T-helper 2 cell treated with Interferon-gamma antibody and Interleukin-4, amounts not matched to agents 5 μg/mL and 100 μg/mL, for 36 hours (primary cell): ENCODE data around the gene TAF5L.
A peak's percentile ranks its signal among the peaks of the same experiment; 100 is the strongest.

Experiments used
- DNase-seq: peaks from one replicate; pipeline ENCODE4 v3.0.0; 2021; ENCODE audit warnings: low spot score
- H3K27ac Mint-ChIP-seq: one replicate; pipeline ENCODE4 v1.8.0; 2021; ENCODE audit warnings: mild to moderate bottlenecking, mixed read lengths
- H3K27me3 Mint-ChIP-seq: one replicate; pipeline ENCODE4 v1.8.0; 2021; ENCODE audit warnings: low read depth, mixed read lengths
- H3K36me3 Mint-ChIP-seq: one replicate; pipeline ENCODE4 v1.8.0; 2021; ENCODE audit warnings: low read depth, mixed read lengths
- H3K4me1 Mint-ChIP-seq: one replicate; pipeline ENCODE4 v1.8.0; 2021; ENCODE audit warnings: low read depth, mixed read lengths
- H3K4me3 Mint-ChIP-seq: one replicate; pipeline ENCODE4 v1.8.0; 2022; ENCODE audit warnings: mild to moderate bottlenecking, moderate library complexity, mixed read lengths
- H3K9me3 Mint-ChIP-seq: one replicate; pipeline ENCODE4 v1.8.0; 2021; ENCODE audit warnings: mixed read lengths

The TAF5L gene

GRCh38 chr1:229653420-229653819, 27.5 kb upstream of the TAF5L start:
- DNase-seq = no peak
- H3K9me3 Mint-ChIP-seq = no peaks in the 10 kb centered on the region
- H3K4me3 Mint-ChIP-seq = no peak overlapping the region
- H3K27me3 Mint-ChIP-seq = no peaks in the 10 kb centered on the region
- H3K27ac Mint-ChIP-seq = no peak overlapping the region
- peaks cover 44% of the 10 kb centered on the region for H3K36me3 Mint-ChIP-seq
- H3K4me1 Mint-ChIP-seq = peaks cover 5% of the 10 kb centered on the region

GRCh38 chr1:229651546-229651945, 25.6 kb upstream of the TAF5L start:
- H3K36me3 Mint-ChIP-seq = peaks cover 45% of the 10 kb centered on the region
- no peaks in the 10 kb centered on the region for H3K4me1 Mint-ChIP-seq
- H3K27me3 Mint-ChIP-seq = no peaks in the 10 kb centered on the region
- no peaks in the 10 kb centered on the region for H3K9me3 Mint-ChIP-seq
- H3K27ac Mint-ChIP-seq = no peak overlapping the region
- H3K4me3 Mint-ChIP-seq = no peak overlapping the region
- DNase-seq = no peak

- H3K4me3 Mint-ChIP-seq = no peak overlapping the region
- no peak for DNase-seq
- H3K36me3 Mint-ChIP-seq = peaks cover 53% of the 10 kb centered on the region
- no peaks in the 10 kb centered on the region for H3K4me1 Mint-ChIP-seq
- no peaks in the 10 kb centered on the region for H3K27me3 Mint-ChIP-seq
- no peaks in the 10 kb centered on the region for H3K9me3 Mint-ChIP-seq
- H3K27ac Mint-ChIP-seq = no peak overlapping the region
These were observed 24.1 kb upstream of the TAF5L start for GRCh38 chr1:229650045-229650444.

GRCh38 chr1:229648406-229648805, 22.5 kb upstream of the TAF5L start:
- Mint-ChIP-seq H3K27ac (no peak overlapping the region), H3K4me3 (no peak overlapping the region), H3K4me1 (no peaks in the 10 kb centered on the region), H3K9me3 (no peaks in the 10 kb centered on the region), H3K36me3 (peaks cover 45% of the 10 kb centered on the region), H3K27me3 (no peaks in the 10 kb centered on the region)
- no peak for DNase-seq

- Mint-ChIP-seq H3K27ac (peak overlapping the region; percentile 28), H3K4me1 (no peaks in the 10 kb centered on the region), H3K4me3 (no peak overlapping the region), H3K36me3 (peaks cover 37% of the 10 kb centered on the region), H3K9me3 (no peaks in the 10 kb centered on the region), H3K27me3 (no peaks in the 10 kb centered on the region)
- no peak for DNase-seq
These were observed 19.5 kb upstream of the TAF5L start for GRCh38 chr1:229645324-229645993.

- no peaks in the 10 kb centered on the region for H3K4me1 Mint-ChIP-seq
- H3K27me3 Mint-ChIP-seq = no peaks in the 10 kb centered on the region
- peaks cover 36% of the 10 kb centered on the region for H3K36me3 Mint-ChIP-seq
- no peaks in the 10 kb centered on the region for H3K9me3 Mint-ChIP-seq
- no peak overlapping the region for H3K27ac Mint-ChIP-seq
- DNase-seq = no peak
- no peak overlapping the region for H3K4me3 Mint-ChIP-seq
These were observed 18.2 kb upstream of the TAF5L start for GRCh38 chr1:229643996-229644745.

- no peaks in the 10 kb centered on the region for H3K9me3 Mint-ChIP-seq
- no peak for DNase-seq
- no peaks in the 10 kb centered on the region for H3K27me3 Mint-ChIP-seq
- H3K36me3 Mint-ChIP-seq = peaks cover 38% of the 10 kb centered on the region
- H3K4me1 Mint-ChIP-seq = no peaks in the 10 kb centered on the region
- H3K27ac Mint-ChIP-seq = no peak overlapping the region
- no peak overlapping the region for H3K4me3 Mint-ChIP-seq
These were observed 17.0 kb upstream of the TAF5L start for GRCh38 chr1:229642970-229643369.

- Mint-ChIP-seq H3K27me3 (no peaks in the 10 kb centered on the region), H3K36me3 (peaks cover 36% of the 10 kb centered on the region), H3K9me3 (no peaks in the 10 kb centered on the region), H3K4me1 (no peaks in the 10 kb centered on the region), H3K27ac (no peak overlapping the region), H3K4me3 (no peak overlapping the region)
- no peak for DNase-seq
These were observed 16.5 kb upstream of the TAF5L start for GRCh38 chr1:229642376-229642775.

- Mint-ChIP-seq H3K4me3 (no peak overlapping the region), H3K9me3 (no peaks in the 10 kb centered on the region), H3K4me1 (no peaks in the 10 kb centered on the region), H3K36me3 (peaks cover 35% of the 10 kb centered on the region), H3K27ac (no peak overlapping the region), H3K27me3 (no peaks in the 10 kb centered on the region)
- no peak for DNase-seq
These were observed 15.4 kb upstream of the TAF5L start for GRCh38 chr1:229641306-229641705.

GRCh38 chr1:229640455-229640854, 14.5 kb upstream of the TAF5L start:
- no peak overlapping the region for H3K4me3 Mint-ChIP-seq
- no peaks in the 10 kb centered on the region for H3K27me3 Mint-ChIP-seq
- H3K27ac Mint-ChIP-seq = no peak overlapping the region
- no peaks in the 10 kb centered on the region for H3K4me1 Mint-ChIP-seq
- peaks cover 31% of the 10 kb centered on the region for H3K36me3 Mint-ChIP-seq
- no peaks in the 10 kb centered on the region for H3K9me3 Mint-ChIP-seq
- no peak for DNase-seq

- no peaks in the 10 kb centered on the region for H3K27me3 Mint-ChIP-seq
- no peaks in the 10 kb centered on the region for H3K4me1 Mint-ChIP-seq
- H3K36me3 Mint-ChIP-seq = peaks cover 30% of the 10 kb centered on the region
- no peak for DNase-seq
- no peak overlapping the region for H3K4me3 Mint-ChIP-seq
- H3K9me3 Mint-ChIP-seq = no peaks in the 10 kb centered on the region
- H3K27ac Mint-ChIP-seq = no peak overlapping the region
These were observed 11.8 kb upstream of the TAF5L start for GRCh38 chr1:229637746-229638145.

- Mint-ChIP-seq H3K4me1 (peaks cover 6% of the 10 kb centered on the region), H3K27ac (no peak overlapping the region), H3K36me3 (peaks cover 41% of the 10 kb centered on the region), H3K27me3 (no peaks in the 10 kb centered on the region), H3K4me3 (no peak overlapping the region), H3K9me3 (no peaks in the 10 kb centered on the region)
- no peak for DNase-seq
These were observed 10.1 kb upstream of the TAF5L start for GRCh38 chr1:229636042-229636441.

- peaks cover 22% of the 10 kb centered on the region for H3K4me1 Mint-ChIP-seq
- H3K27ac Mint-ChIP-seq = no peak overlapping the region
- H3K27me3 Mint-ChIP-seq = no peaks in the 10 kb centered on the region
- DNase-seq = no peak
- no peak overlapping the region for H3K4me3 Mint-ChIP-seq
- H3K36me3 Mint-ChIP-seq = peaks cover 38% of the 10 kb centered on the region
- no peaks in the 10 kb centered on the region for H3K9me3 Mint-ChIP-seq
These were observed 6.0 kb upstream of the TAF5L start for GRCh38 chr1:229631966-229632365.

GRCh38 chr1:229631148-229631547, 5.2 kb upstream of the TAF5L start:
- Mint-ChIP-seq H3K27ac (no peak overlapping the region), H3K36me3 (peaks cover 33% of the 10 kb centered on the region), H3K9me3 (no peaks in the 10 kb centered on the region), H3K27me3 (no peaks in the 10 kb centered on the region), H3K4me1 (peaks cover 25% of the 10 kb centered on the region), H3K4me3 (no peak overlapping the region)
- DNase-seq = no peak
